GM23248 (cell line): ENCODE data around the gene CAMK2B. TPM values are rescaled to one million over a fixed set of nuclear protein-coding genes. Genes with fewer than 3 reads are reported as not detected.

Source experiments
- DNase-seq: peaks from one replicate; pipeline ENCODE4 v3.0.0-alpha.2; 2015
- H2AFZ ChIP-seq: fragments of 200-600 bp; sonication (generic); 2 replicates; pipeline ENCODE4 v1.6.1; 2016; ENCODE audit warnings: antibody characterized with exemption
- H3F3A ChIP-seq: fragments of 200-600 bp; sonication (generic); 2 replicates; pipeline ENCODE4 v1.6.1; 2016; ENCODE audit warnings: mild to moderate bottlenecking, antibody characterized with exemption, mixed run types; ENCODE audit not compliant: insufficient read depth
- H3K27ac ChIP-seq: fragments of 200-600 bp; sonication (generic); 2 replicates; pipeline ENCODE4 v1.5.1; 2016; ENCODE audit warnings: mild to moderate bottlenecking
- H3K27me3 ChIP-seq: fragments of 200-600 bp; sonication (generic); replicated peaks from 2 replicates; pipeline ENCODE4 v1.6.1; 2016; ENCODE audit warnings: mild to moderate bottlenecking; ENCODE audit not compliant: insufficient read depth
- H3K36me3 ChIP-seq: fragments of 200-600 bp; sonication (generic); 2 replicates; pipeline ENCODE4 v1.6.1; 2016; ENCODE audit warnings: low read depth, mild to moderate bottlenecking
- H3K4me1 ChIP-seq: fragments of 200-600 bp; sonication (generic); 2 replicates; pipeline ENCODE4 v1.6.1; 2016; ENCODE audit warnings: mild to moderate bottlenecking; ENCODE audit not compliant: insufficient read depth
- H3K4me2 ChIP-seq: fragments of 200-600 bp; sonication (generic); one replicate; pipeline ENCODE4 v1.6.1; 2016; ENCODE audit warnings: mild to moderate bottlenecking; ENCODE audit not compliant: unreplicated experiment
- H3K4me3 ChIP-seq: fragments of 200-600 bp; sonication (generic); 2 replicates; pipeline ENCODE4 v1.5.1; 2016; ENCODE audit warnings: mild to moderate bottlenecking
- H3K79me2 ChIP-seq: fragments of 200-600 bp; sonication (generic); 2 replicates; pipeline ENCODE4 v1.6.1; 2016; ENCODE audit warnings: mild to moderate bottlenecking; ENCODE audit not compliant: insufficient read depth
- H3K9ac ChIP-seq: fragments of 200-600 bp; sonication (generic); 2 replicates; pipeline ENCODE4 v1.6.1; 2016; ENCODE audit warnings: mild to moderate bottlenecking
- H3K9me2 ChIP-seq: fragments of 200-600 bp; sonication (generic); 2 replicates; pipeline ENCODE4 v1.6.1; 2016; ENCODE audit warnings: mixed run types, mild to moderate bottlenecking, moderate library complexity; ENCODE audit not compliant: insufficient read depth
- H3K9me3 ChIP-seq: fragments of 200-600 bp; sonication (generic); one replicate; pipeline ENCODE4 v1.6.1; 2017; ENCODE audit warnings: low read depth
- H4K20me1 ChIP-seq: fragments of 200-600 bp; sonication (generic); 2 replicates; pipeline ENCODE4 v1.6.0; 2016; ENCODE audit not compliant: insufficient read depth
- EZH2 ChIP-seq: fragments of 200-600 bp; sonication (generic); IDR thresholded peaks from 2 replicates; pipeline ENCODE4 v1.6.1; 2018; ENCODE audit warnings: antibody characterized with exemption, mild to moderate bottlenecking; ENCODE audit not compliant: insufficient read depth, poor library complexity, severe bottlenecking
- EZH2phosphoT487 ChIP-seq: fragments of 200-600 bp; sonication (generic); IDR thresholded peaks from 2 replicates; pipeline ENCODE4 v1.6.1; 2018; ENCODE audit warnings: antibody characterized with exemption, moderate library complexity, mild to moderate bottlenecking, low read depth; ENCODE audit not compliant: insufficient read depth
- WGBS, 2 experiments: methylation state at CpG; one replicate each; pipeline ENCODE4 v1.1.6; 2015 to 2017; ENCODE audit warnings: low lambda C conversion rate in 2 of 2, low coverage in 1 of 2; ENCODE audit errors: missing lambda C conversion rate in 2 of 2; 5-methylcytosine and 5-hydroxymethylcytosine counted together
- in situ Hi-C: fragments of 300-500 bp; cut with MboI; formaldehyde crosslinking; loops from 2 replicates; pipeline ENCODE4 v1.15.0; 2020
- polyA plus RNA-seq: library from polyadenylated mRNA; unstranded; fragments of >200 nt; fragmentation: Nextera tagmentation; extraction: Ambion mirVana; gene quantifications from 2 replicates; pipeline ENCODE4 v1.2.1, GENCODE V29; 2016
- total RNA-seq: library from RNA; depleted of rRNA; stranded (reverse); fragments of >200 nt; shearing (Covaris generic); gene quantifications from 2 replicates; pipeline ENCODE4 v1.2.3, GENCODE V29; 2014

CAMK2B gene
- total and polyA plus RNA-seq, 2 experiments from 2014 or later: 0.78 to 2.5 TPM

DNA sequence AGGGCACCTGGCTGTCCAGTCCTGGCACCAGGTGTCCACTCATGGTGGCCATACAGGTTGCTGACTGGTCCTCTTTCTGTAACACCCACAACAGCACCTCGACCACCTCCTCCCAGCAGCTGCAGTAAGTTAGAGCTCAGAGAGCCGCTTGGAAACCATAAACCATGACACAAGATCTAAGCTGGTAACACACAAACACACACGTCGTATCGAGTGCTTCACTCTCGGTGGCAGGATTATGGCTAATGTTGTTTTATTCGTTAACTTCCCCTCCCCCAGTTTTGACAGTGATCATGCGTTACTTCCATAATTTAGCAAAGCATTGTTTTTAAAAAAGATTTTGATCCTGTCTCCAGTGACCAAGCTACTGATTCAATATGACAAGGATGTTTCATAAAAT, 59.7 kb downstream of the CAMK2B start:
- no peaks in the 10 kb centered on the region for H3K4me1 ChIP-seq
- DNase-seq: no peak
- H3K9me3 ChIP-seq: no peaks in the 10 kb centered on the region
- in situ Hi-C loops: no loop called here
- H3K27ac ChIP-seq: no peak overlapping the region
- 79 to 81% methylated on average over 8 of the region's 8 CpGs for WGBS, 2 experiments
- H2AFZ ChIP-seq: no peak overlapping the region
- no peaks in the 10 kb centered on the region for H3K9me2 ChIP-seq
- H3K79me2 ChIP-seq: no peaks in the 10 kb centered on the region
- H3K27me3 ChIP-seq: no peaks in the 10 kb centered on the region
- no peak overlapping the region for H3K9ac ChIP-seq
- H3K4me2 ChIP-seq: no peak overlapping the region
- no peaks in the 10 kb centered on the region for H4K20me1 ChIP-seq
- no peaks in the 10 kb centered on the region for H3F3A ChIP-seq
- H3K4me3 ChIP-seq: no peak overlapping the region
- no peak for TF ChIP-seq EZH2
- no peak for TF ChIP-seq EZH2phosphoT487
- H3K36me3 ChIP-seq: no peaks in the 10 kb centered on the region

DNA sequence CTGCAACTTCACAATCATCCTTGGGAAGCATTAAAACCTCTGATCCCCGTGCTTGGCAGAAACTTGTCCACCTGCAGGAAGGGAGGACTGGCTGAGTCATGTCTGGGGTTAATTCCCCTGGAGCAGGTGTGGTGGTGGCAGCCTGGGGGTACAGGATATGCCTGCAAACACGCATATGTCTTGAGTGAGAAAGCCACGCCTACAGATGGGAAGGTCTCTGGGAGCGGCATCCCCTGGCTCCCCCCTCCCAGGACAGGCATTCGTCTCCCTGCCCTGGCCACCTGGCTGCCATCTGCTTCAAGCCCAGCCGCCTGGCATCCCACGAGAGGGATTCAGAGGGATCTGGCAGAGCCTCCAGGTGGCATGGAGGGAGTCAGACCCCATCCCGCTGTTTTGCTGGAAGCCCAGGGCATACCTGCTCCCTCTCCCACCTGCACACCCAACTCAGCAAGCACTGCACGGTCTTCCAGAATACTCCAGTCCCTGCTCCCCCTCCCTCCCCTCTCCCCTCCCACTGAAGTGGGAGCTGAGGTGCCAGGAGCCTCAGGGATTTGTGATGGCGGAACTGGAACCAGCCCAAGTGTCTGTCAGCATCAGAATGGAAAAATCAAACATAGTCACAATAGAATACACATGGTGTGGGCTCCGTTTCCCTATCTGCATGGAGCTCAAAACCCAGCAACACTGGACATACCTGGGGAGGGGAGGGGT, 61.0 kb downstream of the CAMK2B start:
- in situ Hi-C loops: no loop called here
- H3K79me2 ChIP-seq: no peaks in the 10 kb centered on the region
- H3K9me2 ChIP-seq: no peaks in the 10 kb centered on the region
- H3K36me3 ChIP-seq: no peaks in the 10 kb centered on the region
- no peak for TF ChIP-seq EZH2phosphoT487
- no peak for TF ChIP-seq EZH2
- H3K4me2 ChIP-seq: no peak overlapping the region
- H3F3A ChIP-seq: peaks cover 9% of the 10 kb centered on the region; the same call in 1 of the 2 replicates
- 46 to 48% methylated on average over 10 of the region's 11 CpGs for WGBS, 2 experiments
- H3K27ac ChIP-seq: no peak overlapping the region
- H3K4me3 ChIP-seq: no peak overlapping the region
- H3K27me3 ChIP-seq: no peaks in the 10 kb centered on the region
- H3K9me3 ChIP-seq: no peaks in the 10 kb centered on the region
- DNase-seq: no peak
- H3K9ac ChIP-seq: no peak overlapping the region
- no peaks in the 10 kb centered on the region for H4K20me1 ChIP-seq
- peaks cover 4% of the 10 kb centered on the region for H3K4me1 ChIP-seq
- no peak overlapping the region for H2AFZ ChIP-seq

GRCh38 chr7:44263326-44264082, 61.9 kb downstream of the CAMK2B start:
- H3K36me3 ChIP-seq: no peaks in the 10 kb centered on the region
- H3K9me2 ChIP-seq: no peaks in the 10 kb centered on the region
- peaks cover 13% of the 10 kb centered on the region for H3K4me1 ChIP-seq
- no peak overlapping the region for H3K4me2 ChIP-seq
- DNase-seq: no peak
- peaks cover 18% of the 10 kb centered on the region for H3F3A ChIP-seq
- no peak overlapping the region for H2AFZ ChIP-seq
- in situ Hi-C loops: no loop called here
- no peak overlapping the region for H3K27ac ChIP-seq
- H3K27me3 ChIP-seq: no peaks in the 10 kb centered on the region
- H3K9ac ChIP-seq: no peak overlapping the region
- TF ChIP-seq EZH2phosphoT487 (no peak), EZH2 (no peak)
- 58 to 65% methylated on average over 19 to 20 of the region's 20 CpGs for WGBS, 2 experiments
- no peaks in the 10 kb centered on the region for H4K20me1 ChIP-seq
- no peak overlapping the region for H3K4me3 ChIP-seq
- no peaks in the 10 kb centered on the region for H3K9me3 ChIP-seq
- no peaks in the 10 kb centered on the region for H3K79me2 ChIP-seq

DNA sequence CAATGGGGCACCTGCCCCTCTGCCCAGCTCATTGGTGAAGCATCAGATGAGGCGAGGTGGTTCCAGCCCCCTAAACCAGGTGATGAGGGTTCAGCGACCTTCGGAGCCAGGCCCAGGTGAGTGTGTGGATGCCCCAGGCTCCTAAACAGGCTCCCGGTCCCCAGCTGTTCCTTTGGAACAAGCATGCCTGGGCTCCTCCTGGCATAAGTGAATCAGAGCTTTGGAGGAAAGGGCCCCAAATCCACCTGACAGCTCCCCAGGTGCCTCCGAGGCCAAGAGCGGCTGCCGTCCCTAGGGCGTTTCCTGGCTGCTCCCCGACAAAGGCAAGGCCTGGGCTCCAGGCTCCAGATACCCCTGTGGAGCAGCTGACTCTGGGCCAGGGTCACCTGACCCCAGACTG, 63.4 kb downstream of the CAMK2B start:
- H3K4me3 ChIP-seq: no peak overlapping the region
- H3K79me2 ChIP-seq: no peaks in the 10 kb centered on the region
- H3K4me2 ChIP-seq: no peak overlapping the region
- no peak overlapping the region for H2AFZ ChIP-seq
- H3K9ac ChIP-seq: no peak overlapping the region
- H3K27me3 ChIP-seq: no peaks in the 10 kb centered on the region
- no peaks in the 10 kb centered on the region for H3K9me2 ChIP-seq
- no peak overlapping the region for H3K27ac ChIP-seq
- 96 to 99% methylated on average over 9 of the region's 9 CpGs for WGBS, 2 experiments
- H3K4me1 ChIP-seq: peaks cover 26% of the 10 kb centered on the region
- in situ Hi-C loops: no loop called here
- TF ChIP-seq EZH2 (no peak), EZH2phosphoT487 (no peak)
- H3K9me3 ChIP-seq: no peaks in the 10 kb centered on the region
- peaks cover 21% of the 10 kb centered on the region for H3F3A ChIP-seq
- H3K36me3 ChIP-seq: no peaks in the 10 kb centered on the region
- DNase-seq: no peak
- H4K20me1 ChIP-seq: no peaks in the 10 kb centered on the region
